ENCODE measurements around the gene COL5A1.
"Not testable (repeated sequence)": the region's sequence is repeated elsewhere in the genome, so short reads cannot be mapped to it uniquely, and the experiment has no call there.

COL5A1 gene

GRCh38 chr9:134712926-134713325, 71.3 kb downstream of the COL5A1 start:
- no peak for DNase-seq

- DNase-seq = not testable (repeated sequence)
Observed at GRCh38 chr9:134715536-134715935, 73.9 kb downstream of the COL5A1 start.

- DNase-seq = no peak
Observed at GRCh38 chr9:134716067-134716466, 74.5 kb downstream of the COL5A1 start.

GRCh38 chr9:134717056-134717455, 75.5 kb downstream of the COL5A1 start:
- DNase-seq = no peak

GRCh38 chr9:134717924-134718645, 76.5 kb downstream of the COL5A1 start:
- no peak for DNase-seq

GRCh38 chr9:134719331-134719730, 77.7 kb downstream of the COL5A1 start:
- no peak for DNase-seq

- no peak for DNase-seq
Observed at GRCh38 chr9:134720136-134720753, 78.6 kb downstream of the COL5A1 start.

- no peak for DNase-seq
Observed at GRCh38 chr9:134720796-134721195, 79.2 kb downstream of the COL5A1 start.

GRCh38 chr9:134721344-134721743, 79.7 kb downstream of the COL5A1 start:
- DNase-seq = no peak

- DNase-seq = no peak
Observed at GRCh38 chr9:134722120-134722701, 80.6 kb downstream of the COL5A1 start.

- DNase-seq = no peak
Observed at GRCh38 chr9:134723037-134723436, 81.4 kb downstream of the COL5A1 start.

- no peak for DNase-seq
Observed at GRCh38 chr9:134723491-134724190, 82.0 kb downstream of the COL5A1 start.

- DNase-seq = no peak
Observed at GRCh38 chr9:134724202-134724911, 82.8 kb downstream of the COL5A1 start.

GRCh38 chr9:134724912-134725604, 83.5 kb downstream of the COL5A1 start:
- DNase-seq = no peak

GRCh38 chr9:134725605-134725940, 84.0 kb downstream of the COL5A1 start:
- DNase-seq = no peak

- no peak for DNase-seq
Observed at GRCh38 chr9:134726026-134726721, 84.6 kb downstream of the COL5A1 start.

GRCh38 chr9:134726722-134727034, 85.1 kb downstream of the COL5A1 start:
- no peak for DNase-seq

- DNase-seq = no peak
Observed at GRCh38 chr9:134728021-134728795, 86.6 kb downstream of the COL5A1 start.

GRCh38 chr9:134728801-134729495, 87.3 kb downstream of the COL5A1 start:
- DNase-seq = no peak

- DNase-seq = no peak
Observed at GRCh38 chr9:134730011-134730760, 88.6 kb downstream of the COL5A1 start.
